Cardiac ventricle fibroblast (primary cell): ENCODE measurements around the gene TYMS. TPM values are rescaled to one million over a fixed set of nuclear protein-coding genes. Genes with fewer than 3 reads are reported as not detected.

Experiments
- total RNA-seq: library from RNA; depleted of rRNA; stranded (reverse); fragments of >200 nt; gene quantifications from 2 replicates; pipeline ENCODE4 v1.2.3, GENCODE V29; 2015

TYMS gene
- 13.7 and 17.6 TPM in 2 replicates for total RNA-seq

GRCh38 chr18:657311-658000, at the start of gene TYMS:
TSS of gene TYMS (plus strand) at chr18:657653. CDS start at chr18:657743, 90 bp downstream.

DNA sequence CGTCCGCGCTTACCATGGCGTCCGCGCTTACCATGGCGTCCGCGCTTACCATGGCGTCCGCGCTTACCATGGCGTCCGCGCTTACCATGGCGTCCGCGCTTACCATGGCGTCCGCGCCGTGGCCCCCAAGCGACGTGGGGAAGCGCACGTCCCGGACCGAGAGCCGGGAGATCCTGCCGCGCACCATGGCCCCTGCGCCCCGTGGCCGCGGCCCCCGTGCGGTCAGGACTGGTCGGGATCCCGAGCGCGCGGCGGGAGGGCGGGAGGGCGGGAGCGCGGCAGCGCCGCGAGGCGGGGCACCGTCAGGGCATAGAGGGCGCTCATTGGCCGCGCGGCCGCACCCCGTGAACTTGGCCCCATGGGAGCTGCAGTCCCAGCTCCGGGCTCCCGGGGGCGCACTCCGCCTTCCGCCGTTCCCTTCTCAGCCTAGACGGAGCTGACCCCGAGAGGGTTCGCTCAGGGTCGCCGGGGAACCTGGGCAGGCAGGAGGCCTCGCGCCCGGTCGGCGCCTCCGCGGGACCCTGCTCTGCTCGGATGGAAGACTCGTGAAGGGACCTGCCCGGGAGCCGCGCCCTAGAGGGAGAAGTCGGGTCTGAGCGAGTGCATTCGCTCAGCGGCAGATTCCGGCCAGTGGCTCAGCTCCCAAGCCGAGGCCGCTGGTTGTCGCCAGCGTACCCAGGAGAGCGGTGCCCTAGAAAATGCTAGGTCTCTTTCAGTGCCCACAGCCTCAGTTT, 55.1 kb downstream of the TYMS start, which contains the start of gene ENOSF1:
Gene ENOSF1 (minus strand): TSS at position 230 of the 734 bp plus-strand sequence. CDS start 43 bp downstream, at position 187.

Other genes with a start within 250 kb of the TYMS start
- gene COLEC12, start 157.0 kb upstream of the TYMS start, total RNA-seq: 73.4 and 73.8 TPM in 2 replicates
- gene CETN1, start 77.3 kb upstream of the TYMS start, total RNA-seq: not detected in 2 replicates
- gene CLUL1, start 60.7 kb upstream of the TYMS start, total RNA-seq: not detected in 2 replicates
- gene ENOSF1, start 55.0 kb downstream of the TYMS start, total RNA-seq: 8.7 and 27.9 TPM in 2 replicates
- gene YES1, start 154.6 kb downstream of the TYMS start, total RNA-seq: 69.4 and 80.2 TPM in 2 replicates
- 1.7 TPM in 1 of 2 replicates, not detected in the other for gene ADCYAP1, start 247.2 kb downstream of the TYMS start, total RNA-seq